GM18873 (cell line): Measurements from ENCODE around the gene PIN1.

Experiments used
- ATAC-seq: cut with Tn5 transposase; IDR thresholded peaks from one replicate; pipeline ENCODE4 v1.9.1; 2021; ENCODE audit warnings: mild to moderate bottlenecking, moderate library complexity, moderate number of reproducible peaks; ENCODE audit not compliant: unreplicated experiment, low FRiP score

The PIN1 gene

GRCh38 chr19:9878511-9879196 lies 43.5 kb downstream of the PIN1 start:
- ATAC-seq, result no peak

- no peak for ATAC-seq
Observed at GRCh38 chr19:9881720-9882119, 46.6 kb downstream of the PIN1 start.

GRCh38 chr19:9883231-9883758 lies 48.2 kb downstream of the PIN1 start:
- no peak for ATAC-seq

GRCh38 chr19:9883764-9884163 lies 48.6 kb downstream of the PIN1 start:
- no peak for ATAC-seq

- ATAC-seq, result no peak
Observed at GRCh38 chr19:9885077-9885552, 50.0 kb downstream of the PIN1 start.

DNA sequence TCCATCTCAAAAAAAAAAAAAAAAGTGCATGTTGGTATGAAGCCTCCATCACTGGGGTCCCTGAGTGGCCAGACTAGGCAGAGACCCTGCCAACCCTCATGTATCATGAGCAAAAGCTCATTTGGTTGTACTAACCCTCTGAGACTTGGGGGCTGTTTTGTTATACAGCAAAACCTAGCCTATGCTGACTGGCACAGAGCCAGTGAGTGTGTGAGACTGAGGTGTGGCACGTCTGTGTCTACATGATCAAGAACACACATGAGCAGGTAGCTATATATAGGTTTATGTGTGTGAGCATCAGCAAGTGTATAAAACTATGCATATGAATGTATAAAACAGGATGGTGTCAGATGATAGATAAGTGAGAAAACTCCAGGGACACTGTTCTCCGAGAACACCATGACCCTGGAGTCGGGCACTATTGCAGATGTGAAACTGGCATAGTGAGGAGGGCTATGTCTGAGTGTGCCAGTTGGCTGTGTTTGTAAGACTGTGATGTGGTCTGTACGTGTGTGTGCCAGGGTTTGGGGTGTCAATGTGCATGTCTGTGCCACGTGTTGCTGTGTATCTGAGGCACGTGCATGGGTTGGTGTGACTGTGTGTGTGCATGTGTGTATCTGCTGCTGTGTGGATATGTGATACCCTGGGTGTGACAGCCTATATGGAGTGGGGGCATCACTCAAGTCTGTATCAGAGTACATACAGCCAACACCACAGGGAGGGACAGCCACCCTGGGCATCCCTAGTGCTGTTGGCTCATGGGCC lies 56.7 kb downstream of the PIN1 start:
- ATAC-seq, result no peak
